Hepatocyte (in vitro differentiated cells): ENCODE measurements around the gene TMEM161A. TPM values are rescaled to one million over a fixed set of nuclear protein-coding genes. Genes with fewer than 3 reads are reported as not detected.
"Not testable (repeated sequence)": the region's sequence is repeated elsewhere in the genome, so short reads cannot be mapped to it uniquely, and the experiment has no call there.

ENCODE experiments used
- DNase-seq: peaks from one replicate; pipeline ENCODE4 v3.0.0-alpha.2; 2016; ENCODE audit warnings: low spot score
- H2AFZ ChIP-seq: fragments of 200-600 bp; sonication (generic); 2 replicates; pipeline ENCODE4 v1.6.0; 2016; ENCODE audit warnings: antibody characterized with exemption, mild to moderate bottlenecking
- H3K27ac ChIP-seq: fragments of 200-600 bp; sonication (generic); 2 replicates; pipeline ENCODE4 v1.5.1; 2016; ENCODE audit warnings: mild to moderate bottlenecking
- H3K27me3 ChIP-seq: fragments of 200-600 bp; sonication (generic); 2 replicates; pipeline ENCODE4 v1.6.1; 2016
- H3K36me3 ChIP-seq: fragments of 200-600 bp; sonication (generic); replicated peaks from 2 replicates; pipeline ENCODE4 v1.5.1; 2016; ENCODE audit warnings: low read depth; ENCODE audit not compliant: insufficient read depth
- H3K4me1 ChIP-seq: fragments of 200-600 bp; sonication (generic); 2 replicates; pipeline ENCODE4 v1.5.1; 2016; ENCODE audit warnings: mild to moderate bottlenecking, moderate library complexity; ENCODE audit not compliant: insufficient read depth
- H3K4me2 ChIP-seq: fragments of 200-600 bp; sonication (generic); 2 replicates; pipeline ENCODE4 v1.6.0; 2016
- H3K4me3 ChIP-seq: fragments of 200-600 bp; sonication (generic); 2 replicates; pipeline ENCODE4 v1.5.1; 2016; ENCODE audit warnings: mild to moderate bottlenecking
- H3K79me2 ChIP-seq: fragments of 200-600 bp; sonication (generic); 2 replicates; pipeline ENCODE4 v1.6.0; 2017; ENCODE audit warnings: mild to moderate bottlenecking
- H3K9me2 ChIP-seq: fragments of 200-600 bp; sonication (generic); replicated peaks from 2 replicates; pipeline ENCODE4 v1.6.0; 2017; ENCODE audit warnings: mild to moderate bottlenecking; ENCODE audit not compliant: insufficient read depth
- H3K9me3 ChIP-seq: fragments of 200-600 bp; sonication (generic); 2 replicates; pipeline ENCODE4 v1.5.1; 2016; ENCODE audit warnings: low read depth, mild to moderate bottlenecking
- H4K20me1 ChIP-seq: fragments of 200-600 bp; sonication (generic); 2 replicates; pipeline ENCODE4 v1.6.0; 2016; ENCODE audit warnings: mild to moderate bottlenecking; ENCODE audit not compliant: insufficient read depth, poor library complexity, severe bottlenecking
- CTCF ChIP-seq: fragments of 200-600 bp; sonication (generic); IDR thresholded peaks from 2 replicates; pipeline ENCODE4 v1.5.1; 2016; ENCODE audit warnings: antibody characterized with exemption, mild to moderate bottlenecking; ENCODE audit not compliant: poor library complexity
- EZH2 ChIP-seq: fragments of 200-600 bp; sonication (generic); IDR thresholded peaks from 2 replicates; pipeline ENCODE4 v1.6.1; 2016; ENCODE audit warnings: antibody characterized with exemption, mild to moderate bottlenecking, borderline replicate concordance
- EZH2phosphoT487 ChIP-seq: fragments of 200-600 bp; sonication (generic); IDR thresholded peaks from one replicate; pipeline ENCODE4 v1.6.1; 2018; ENCODE audit warnings: antibody characterized with exemption, mild to moderate bottlenecking, low read depth, moderate library complexity; ENCODE audit not compliant: unreplicated experiment, severe bottlenecking
- WGBS: methylation state at CpG from one replicate; pipeline ENCODE4 v1.1.6; 2016; ENCODE audit warnings: low lambda C conversion rate; ENCODE audit errors: missing lambda C conversion rate; 5-methylcytosine and 5-hydroxymethylcytosine counted together
- polyA plus RNA-seq: library from polyadenylated mRNA; unstranded; fragments of >200 nt; fragmentation: Nextera tagmentation; extraction: Ambion mirVana; gene quantifications from 2 replicates; pipeline ENCODE4 v1.2.1, GENCODE V29; 2016
- total RNA-seq: library from RNA; depleted of rRNA; stranded (reverse); fragments of >200 nt; gene quantifications from 2 replicates; pipeline ENCODE4 v1.2.3, GENCODE V29; 2014

TMEM161A gene
- total and polyA plus RNA-seq, 2 experiments from 2014 or later, result 22.1 to 48.5 TPM

DNA sequence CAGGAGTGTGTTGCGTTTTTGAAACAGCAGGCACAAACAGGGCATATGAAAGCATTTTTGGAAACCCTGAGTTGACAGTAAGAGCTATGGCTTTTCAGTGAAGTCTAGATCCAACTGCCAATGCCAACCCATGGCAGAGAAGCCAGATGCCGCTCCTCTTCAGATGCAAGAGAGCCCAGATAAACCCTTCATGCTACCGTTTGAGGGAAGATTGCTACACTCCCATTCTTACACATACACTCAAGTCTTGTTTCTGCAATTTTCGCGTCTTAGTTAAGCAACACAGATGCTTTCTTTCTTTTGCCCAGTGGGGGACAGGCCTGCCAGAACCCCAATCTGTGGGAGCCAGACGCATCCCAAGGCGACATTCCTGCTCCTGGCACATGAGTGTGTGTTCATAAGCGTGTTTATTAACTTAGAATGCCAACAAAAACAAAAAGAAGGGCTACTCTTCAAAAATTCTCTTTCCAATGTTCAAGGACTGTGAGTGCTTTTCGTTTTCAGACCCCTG is 43.3 kb upstream of the TMEM161A start:
- no peak overlapping the region for H3K4me3 ChIP-seq
- H4K20me1 ChIP-seq, result no peaks in the 10 kb centered on the region
- no peak overlapping the region for H3K4me2 ChIP-seq
- H3K4me1 ChIP-seq, result no peaks in the 10 kb centered on the region
- WGBS, result 95% methylated on average over 9 of the region's 9 CpGs
- no peaks in the 10 kb centered on the region for H3K79me2 ChIP-seq
- no peaks in the 10 kb centered on the region for H3K36me3 ChIP-seq
- no peaks in the 10 kb centered on the region for H3K9me2 ChIP-seq
- no peak overlapping the region for H3K27ac ChIP-seq
- TF ChIP-seq EZH2 (no peak), CTCF (no peak), EZH2phosphoT487 (no peak)
- H3K9me3 ChIP-seq, result no peaks in the 10 kb centered on the region
- H3K27me3 ChIP-seq, result no peaks in the 10 kb centered on the region
- H2AFZ ChIP-seq, result no peak overlapping the region
- DNase-seq, result no peak

DNA sequence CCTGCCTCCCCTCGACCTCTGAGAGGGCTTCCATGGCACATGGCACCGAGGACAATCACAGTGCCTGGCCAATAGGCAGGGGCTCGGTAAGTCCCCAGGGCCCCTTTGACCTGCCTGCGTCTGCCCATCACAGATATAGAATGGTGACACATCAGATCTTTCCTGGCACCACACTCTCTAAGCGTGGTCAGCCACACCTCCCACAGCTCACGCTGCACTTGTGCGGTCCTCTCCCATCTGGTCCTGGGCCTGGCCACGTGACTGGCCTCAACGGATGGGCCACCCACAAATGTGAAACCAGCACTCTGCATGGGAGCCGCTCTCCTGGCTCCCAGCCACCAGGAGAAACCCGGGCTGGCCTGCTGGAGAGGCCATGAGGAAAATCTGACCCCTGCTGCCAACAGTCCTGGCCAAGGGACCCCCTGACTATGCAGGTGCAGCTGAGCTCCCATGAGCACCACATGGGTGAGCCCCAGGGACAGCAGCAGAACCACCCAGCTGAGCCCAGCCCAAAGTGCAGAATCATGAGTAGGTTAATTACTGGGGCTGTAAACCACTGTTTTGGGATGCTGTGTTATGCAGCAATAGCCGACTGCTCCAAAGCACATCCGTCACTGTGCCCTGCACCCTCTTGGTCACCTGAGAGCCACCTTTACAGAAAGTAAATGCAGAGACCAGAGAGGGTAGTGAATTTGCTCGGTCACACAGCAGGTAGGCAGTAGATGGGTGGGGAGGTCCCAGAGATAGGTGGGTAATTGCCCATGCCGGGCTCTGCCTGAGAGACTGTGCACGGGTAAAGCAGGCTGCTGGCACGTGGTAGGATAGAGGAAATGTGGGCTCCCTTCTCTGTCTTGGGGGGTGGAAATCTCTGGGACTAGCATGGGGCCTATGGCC is 41.5 kb upstream of the TMEM161A start:
- TF ChIP-seq EZH2, result no peak
- no peak for TF ChIP-seq EZH2phosphoT487
- no peak for TF ChIP-seq CTCF
- no peaks in the 10 kb centered on the region for H3K36me3 ChIP-seq
- H3K4me3 ChIP-seq, result no peak overlapping the region
- 89% methylated on average over 17 of the region's 17 CpGs for WGBS
- H3K4me2 ChIP-seq, result no peak overlapping the region
- no peak overlapping the region for H2AFZ ChIP-seq
- no peak overlapping the region for H3K27ac ChIP-seq
- H4K20me1 ChIP-seq, result no peaks in the 10 kb centered on the region
- H3K79me2 ChIP-seq, result no peaks in the 10 kb centered on the region
- no peak for DNase-seq
- no peaks in the 10 kb centered on the region for H3K9me3 ChIP-seq
- no peaks in the 10 kb centered on the region for H3K9me2 ChIP-seq
- no peaks in the 10 kb centered on the region for H3K4me1 ChIP-seq
- no peaks in the 10 kb centered on the region for H3K27me3 ChIP-seq

DNA sequence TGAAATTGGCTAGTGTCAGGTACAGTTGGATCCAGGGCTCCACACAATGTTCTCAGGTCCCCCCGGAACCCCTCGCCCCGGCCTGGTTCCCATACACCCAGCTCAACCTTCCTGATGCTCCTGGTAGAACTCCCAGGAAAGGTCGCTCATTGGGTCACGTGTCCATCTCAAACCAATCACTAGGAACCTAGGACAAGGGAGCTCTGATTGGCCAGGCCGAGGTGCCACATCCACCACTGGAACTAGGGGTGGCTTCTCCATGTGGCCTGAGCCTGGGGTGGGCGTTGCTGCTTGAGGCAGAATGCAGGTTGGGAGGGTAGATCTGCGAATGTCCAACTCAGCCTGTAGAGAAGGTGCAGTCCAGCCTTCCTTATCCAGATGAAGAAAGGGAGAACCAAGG is 38.7 kb upstream of the TMEM161A start:
- Histone ChIP-seq H4K20me1 (no peaks in the 10 kb centered on the region), H2AFZ (no peak overlapping the region), H3K79me2 (no peaks in the 10 kb centered on the region), H3K4me3 (no peak overlapping the region), H3K9me2 (no peaks in the 10 kb centered on the region), H3K4me2 (no peak overlapping the region), H3K27ac (no peak overlapping the region), H3K9me3 (no peaks in the 10 kb centered on the region), H3K4me1 (peaks cover 4% of the 10 kb centered on the region), H3K27me3 (no peaks in the 10 kb centered on the region), H3K36me3 (no peaks in the 10 kb centered on the region)
- no peak for DNase-seq
- TF ChIP-seq EZH2phosphoT487 (no peak), EZH2 (no peak), CTCF (no peak)
- 80% methylated on average over 8 of the region's 8 CpGs for WGBS

GRCh38 chr19:19173243-19173642 is 35.0 kb upstream of the TMEM161A start:
- not testable (repeated sequence) for DNase-seq, H3K4me2 ChIP-seq, H3K79me2 ChIP-seq, H2AFZ ChIP-seq, H3K27ac ChIP-seq, H3K27me3 ChIP-seq, H3K4me3 ChIP-seq, H4K20me1 ChIP-seq, H3K36me3 ChIP-seq, H3K4me1 ChIP-seq, H3K9me2 ChIP-seq, H3K9me3 ChIP-seq
- WGBS, result 99% methylated on average over 5 of the region's 5 CpGs
